Stimulated activated CD8-positive, alpha-beta memory T cell treated with anti-CD3 and anti-CD28 coated beads, Interleukin-4, amount 100 ng/mL, for 4 hours (primary cell): Measurements from ENCODE around the gene PPIC.

Experiments
- DNase-seq, 2 donors: peaks; one replicate each; pipeline ENCODE4 v3.0.0-alpha.2; 2020; ENCODE audit warnings: low read depth in 2 of 2, low spot score in 1 of 2

PPIC gene

GRCh38 chr5:123036391-123037103, at the start of gene PPIC:
TSS of gene PPIC (minus strand) at chr5:123036725. CDS start at chr5:123036625, 100 bp downstream.
- no peak for DNase-seq

GRCh38 chr5:123085638-123086286, 49.2 kb upstream of the PPIC start:
- DNase-seq: no peak

- DNase-seq: no peak
These were observed 48.4 kb upstream of the PPIC start for GRCh38 chr5:123084730-123085605.

GRCh38 chr5:123083298-123083697, 46.8 kb upstream of the PPIC start:
- DNase-seq: no peak

- DNase-seq: no peak
These were observed 43.7 kb upstream of the PPIC start for GRCh38 chr5:123080215-123080614.

- no peak for DNase-seq
These were observed 39.1 kb upstream of the PPIC start for GRCh38 chr5:123075521-123076163.

GRCh38 chr5:123068368-123068938, 31.9 kb upstream of the PPIC start:
- DNase-seq: no peak

- DNase-seq: no peak
These were observed 29.5 kb upstream of the PPIC start for GRCh38 chr5:123066016-123066415.

GRCh38 chr5:123059455-123059854, 22.9 kb upstream of the PPIC start:
- no peak for DNase-seq

- DNase-seq: no peak
These were observed 14.7 kb upstream of the PPIC start for GRCh38 chr5:123051206-123051605.

GRCh38 chr5:123047706-123048105, 11.2 kb upstream of the PPIC start:
- no peak for DNase-seq

GRCh38 chr5:123046222-123046621, 9.7 kb upstream of the PPIC start:
- DNase-seq: no peak

GRCh38 chr5:123044926-123045617, 8.5 kb upstream of the PPIC start:
- DNase-seq: no peak

- no peak for DNase-seq
These were observed 3.1 kb upstream of the PPIC start for GRCh38 chr5:123039673-123040072.

GRCh38 chr5:123037104-123037418, 536 bp upstream of the PPIC start:
- DNase-seq: no peak

GRCh38 chr5:123035918-123036390, 571 bp downstream of the PPIC start:
- DNase-seq: no peak

- no peak for DNase-seq
These were observed 1.1 kb downstream of the PPIC start for GRCh38 chr5:123035360-123035917.

- no peak for DNase-seq
These were observed 3.3 kb downstream of the PPIC start for GRCh38 chr5:123033157-123033671.

GRCh38 chr5:123028222-123028621, 8.3 kb downstream of the PPIC start:
- no peak for DNase-seq

GRCh38 chr5:123014689-123015088, 21.8 kb downstream of the PPIC start:
- DNase-seq: no peak
